Raji (cell line): ENCODE measurements around the gene ARID1B.

Experiments
- POLR2A ChIP-seq: IDR thresholded peaks from 2 replicates; pipeline ENCODE4 v1.6.1; 2011; ENCODE audit warnings: low read depth, low read length, control low read depth; ENCODE audit not compliant: insufficient read depth

The ARID1B gene

GRCh38 chr6:156866220-156867015, 89.2 kb downstream of the ARID1B start:
- TF ChIP-seq POLR2A = no peak

DNA sequence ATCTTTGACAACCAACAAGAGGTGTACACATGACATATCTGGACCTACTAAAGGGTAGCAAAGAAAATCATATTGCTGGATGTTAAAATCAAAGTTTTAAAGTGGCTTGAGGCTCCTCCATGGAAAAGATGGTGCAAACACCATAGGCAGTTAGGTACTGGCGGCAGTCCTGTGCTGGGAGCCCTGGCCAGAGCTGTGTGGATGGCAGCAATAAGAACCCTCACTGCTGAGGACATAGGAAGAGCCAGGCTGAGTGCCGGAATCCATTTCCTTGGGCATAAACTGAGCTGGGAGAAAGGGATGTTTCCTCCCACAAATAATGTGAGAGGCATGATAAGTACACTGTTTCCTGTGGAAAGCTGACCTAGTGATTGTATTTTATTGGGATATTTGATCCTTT, 89.9 kb downstream of the ARID1B start:
- TF ChIP-seq POLR2A = no peak

- no peak for TF ChIP-seq POLR2A
These were observed 91.2 kb downstream of the ARID1B start for GRCh38 chr6:156868385-156868784.

DNA sequence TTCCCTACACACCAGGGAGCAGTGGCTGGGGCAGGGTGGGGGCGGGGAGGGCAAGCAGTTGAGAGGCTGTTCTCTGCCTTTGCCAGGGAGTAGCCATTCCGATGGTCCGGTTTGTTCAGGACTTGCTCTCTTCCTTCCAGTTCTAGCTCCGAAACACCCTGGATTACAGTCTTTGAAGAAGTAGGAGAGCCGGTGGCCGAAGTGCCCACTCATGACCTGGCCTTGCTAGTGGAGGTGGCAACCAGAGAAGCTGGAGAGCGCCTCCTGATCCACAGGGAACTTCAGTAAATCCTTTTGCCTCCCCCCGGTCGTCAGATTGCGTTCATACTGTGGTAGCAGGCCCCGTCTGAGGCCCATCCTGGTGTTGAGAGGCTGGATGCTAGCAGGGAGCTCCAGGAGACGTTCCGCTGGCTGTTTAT, 92.8 kb downstream of the ARID1B start:
- TF ChIP-seq POLR2A = no peak

DNA sequence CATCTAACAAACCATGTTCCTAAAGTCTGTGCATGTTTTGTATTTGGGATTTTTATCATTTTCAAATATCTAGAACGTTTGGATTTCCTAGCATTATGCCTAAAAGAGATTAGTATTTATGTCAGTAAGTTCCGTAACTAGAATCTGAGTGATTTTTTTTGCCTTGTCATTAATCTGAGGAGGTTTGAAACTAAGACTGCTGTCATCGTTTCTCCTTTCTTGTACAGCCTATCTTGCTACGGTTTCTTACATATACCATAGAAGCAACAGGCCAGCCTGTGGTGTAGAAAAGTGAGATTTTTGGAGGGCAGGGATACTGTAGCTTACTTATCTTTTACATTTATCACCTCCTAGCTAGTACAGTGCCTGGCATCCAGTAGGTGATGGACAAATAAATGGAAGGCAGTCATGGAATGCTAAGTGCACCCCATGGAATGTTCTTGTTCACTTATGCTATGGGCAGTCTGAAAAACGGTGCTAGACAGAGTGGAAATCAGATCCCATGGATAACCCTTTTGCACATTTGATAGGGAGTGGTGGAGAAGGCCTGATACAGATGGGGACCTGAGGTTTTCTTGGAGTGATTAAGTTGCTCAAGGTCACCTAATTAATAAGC, 93.9 kb downstream of the ARID1B start:
- no peak for TF ChIP-seq POLR2A

- TF ChIP-seq POLR2A = no peak
These were observed 95.7 kb downstream of the ARID1B start for GRCh38 chr6:156872903-156873302.

GRCh38 chr6:156873654-156874380, 96.6 kb downstream of the ARID1B start:
- no peak for TF ChIP-seq POLR2A

- no peak for TF ChIP-seq POLR2A
These were observed 97.9 kb downstream of the ARID1B start for GRCh38 chr6:156875062-156875461.

DNA sequence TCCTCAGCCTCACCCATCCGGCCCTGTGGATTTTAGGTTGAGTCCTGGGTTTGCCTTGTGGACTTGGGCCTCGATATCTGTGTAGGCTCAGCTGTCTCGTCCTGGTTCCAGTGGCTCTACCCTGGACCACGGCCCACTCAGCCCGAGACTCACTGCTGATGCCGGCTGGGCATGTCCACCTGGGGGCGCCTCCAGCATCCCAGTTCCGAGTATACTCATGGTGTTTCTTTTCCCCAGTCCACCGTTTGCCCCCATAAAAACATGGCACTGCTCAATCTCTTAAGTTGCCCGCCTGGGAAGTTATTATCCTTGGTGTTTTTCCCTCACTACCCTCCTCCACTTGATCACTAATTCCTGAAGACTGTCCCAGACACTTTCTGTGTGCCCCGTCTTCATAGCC, 99.1 kb downstream of the ARID1B start:
- no peak for TF ChIP-seq POLR2A

DNA sequence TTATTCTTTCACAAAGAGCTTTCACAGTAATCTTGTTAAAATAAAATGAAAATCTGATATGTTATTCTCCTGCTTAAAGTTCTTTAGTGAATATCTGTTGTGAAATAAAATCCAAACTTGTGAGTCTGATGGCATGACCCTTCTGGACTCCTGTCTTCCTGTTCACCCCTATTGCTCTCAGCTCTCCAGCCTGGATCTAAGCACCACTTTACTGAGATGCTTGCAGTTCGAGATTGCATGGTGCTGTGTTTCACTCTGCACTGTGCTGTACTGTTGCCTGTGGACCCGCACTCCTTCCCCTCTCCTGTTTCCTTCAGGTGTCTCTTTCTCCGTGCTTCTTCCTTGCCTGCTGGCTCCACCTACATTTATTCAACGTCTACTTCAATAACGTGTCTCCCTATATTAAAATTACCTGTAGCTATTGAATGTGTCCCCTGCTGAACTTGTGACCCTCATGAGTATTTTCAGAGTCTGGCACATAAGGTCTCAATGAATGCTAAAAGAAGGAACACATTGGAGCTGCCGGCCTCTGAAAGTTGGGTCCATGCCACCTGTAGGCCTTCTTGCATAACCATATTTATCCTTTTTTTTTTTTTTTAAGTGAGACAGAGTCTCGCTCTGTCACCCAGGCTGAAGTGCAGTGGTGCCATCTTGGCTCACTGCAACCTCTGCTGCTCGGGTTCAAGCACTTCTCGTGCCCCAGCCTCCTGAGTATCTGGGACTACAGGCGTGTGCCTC, 100.1 kb downstream of the ARID1B start:
- no peak for TF ChIP-seq POLR2A

DNA sequence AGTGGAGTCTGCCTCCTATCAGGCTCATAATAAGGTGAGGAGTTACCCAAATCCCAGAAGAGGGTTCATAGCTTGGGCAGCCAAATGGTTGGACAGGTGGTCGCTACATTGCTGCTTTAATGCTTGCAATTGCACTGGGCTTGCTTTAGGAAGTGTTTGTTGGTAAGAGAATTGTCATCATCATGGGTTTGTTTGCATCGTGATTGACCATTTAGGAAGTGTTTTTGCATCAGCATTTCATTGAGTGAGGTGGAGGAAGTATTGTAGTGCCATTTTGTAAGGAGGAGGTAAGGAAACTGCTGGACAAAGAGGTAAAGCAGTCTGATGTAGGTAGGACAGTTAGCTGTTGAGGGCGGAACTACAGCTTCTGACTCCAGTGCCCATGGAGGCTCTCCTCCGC, 101.5 kb downstream of the ARID1B start:
- TF ChIP-seq POLR2A = no peak

DNA sequence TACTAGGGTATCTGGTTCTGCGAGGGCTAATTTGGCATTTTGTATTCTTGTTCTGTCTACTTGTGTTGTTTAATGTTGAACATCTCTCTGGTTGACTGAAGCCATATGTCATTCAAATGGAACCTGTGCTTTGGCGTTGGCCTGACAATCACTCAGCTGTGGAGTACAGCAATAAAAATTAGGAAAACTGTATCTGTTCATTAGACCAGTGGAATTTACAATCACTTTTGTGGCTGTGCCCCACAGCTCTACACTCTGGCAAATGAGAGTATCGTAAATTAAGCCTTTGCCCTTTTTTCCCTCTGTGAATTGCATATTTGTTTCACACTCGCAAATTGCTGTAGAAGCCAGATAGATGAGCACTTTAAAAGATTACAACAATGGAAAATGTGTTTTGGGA, 102.0 kb downstream of the ARID1B start:
- no peak for TF ChIP-seq POLR2A

GRCh38 chr6:156879591-156879990, 102.4 kb downstream of the ARID1B start:
- no peak for TF ChIP-seq POLR2A

DNA sequence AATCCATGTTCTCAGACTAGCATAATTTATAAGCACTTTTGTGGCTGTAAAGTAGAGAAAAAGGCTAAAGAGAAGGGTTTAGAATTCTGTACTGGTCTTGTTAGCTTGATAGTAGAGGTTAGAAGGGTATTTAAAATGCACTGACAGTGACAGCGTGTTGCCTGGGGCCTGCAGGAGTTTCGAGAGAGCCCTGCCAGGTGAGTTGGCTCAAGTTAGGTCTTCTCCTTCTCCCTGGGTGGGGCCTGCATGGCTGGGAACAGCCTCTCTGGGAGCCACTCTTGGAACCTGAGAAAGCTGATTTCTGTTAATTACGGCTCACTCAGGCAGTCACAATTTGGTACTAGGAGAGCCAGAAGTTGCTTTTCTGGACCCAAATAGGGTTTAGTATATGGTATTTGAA, 103.7 kb downstream of the ARID1B start:
- TF ChIP-seq POLR2A = no peak
